ENCODE results near the gene GTPBP2. TPM values are rescaled to one million over a fixed set of nuclear protein-coding genes. Genes with fewer than 3 reads are reported as not detected.

GTPBP2 gene
- total RNA-seq, 1 donor from 2014 or later = 90.9 TPM

DNA sequence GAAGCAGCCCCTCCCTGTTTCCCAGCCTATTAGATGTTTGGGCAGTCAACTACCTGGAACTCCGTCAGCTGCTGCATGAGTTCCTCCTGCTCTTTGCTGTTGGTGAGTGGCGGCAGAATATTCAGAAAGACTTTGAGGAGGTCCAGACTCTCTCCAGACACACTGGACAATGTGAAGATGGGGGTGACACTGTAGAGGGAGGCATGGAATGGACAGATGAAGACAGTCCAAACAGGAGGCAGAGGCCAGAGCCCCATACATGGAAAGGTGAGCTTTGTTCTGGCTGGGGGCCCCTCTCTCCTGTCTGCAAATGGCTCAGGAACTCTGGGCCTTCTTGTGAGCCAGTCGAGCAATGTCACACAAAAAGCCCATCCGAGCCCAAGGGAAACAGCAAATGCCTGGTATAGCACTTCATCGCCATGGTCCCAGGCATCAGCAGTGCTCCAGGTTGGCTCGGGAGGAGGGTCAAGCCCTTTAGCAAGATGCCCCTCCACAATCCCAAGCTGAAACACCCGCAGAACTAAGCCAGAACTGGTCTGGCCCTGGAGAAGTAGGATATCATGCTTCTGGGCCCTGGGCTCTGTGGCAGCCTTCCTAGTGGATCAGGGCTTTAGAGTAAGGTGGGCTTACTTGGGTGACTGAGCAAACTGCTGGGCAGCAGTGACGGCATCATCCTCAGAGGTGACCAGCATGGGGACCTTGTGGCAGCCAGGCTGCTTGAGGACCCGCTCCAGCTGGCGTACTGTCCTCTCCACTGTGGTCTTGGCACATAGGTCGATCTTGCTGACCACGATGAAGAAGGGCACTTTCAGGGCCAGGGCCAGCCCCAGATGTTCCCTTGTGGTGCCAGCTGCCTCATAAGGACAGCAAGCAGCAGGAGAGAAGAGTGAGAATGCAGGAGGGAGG, 4.9 kb downstream of the GTPBP2 start:
- TF ChIP-seq, protein P1, sequence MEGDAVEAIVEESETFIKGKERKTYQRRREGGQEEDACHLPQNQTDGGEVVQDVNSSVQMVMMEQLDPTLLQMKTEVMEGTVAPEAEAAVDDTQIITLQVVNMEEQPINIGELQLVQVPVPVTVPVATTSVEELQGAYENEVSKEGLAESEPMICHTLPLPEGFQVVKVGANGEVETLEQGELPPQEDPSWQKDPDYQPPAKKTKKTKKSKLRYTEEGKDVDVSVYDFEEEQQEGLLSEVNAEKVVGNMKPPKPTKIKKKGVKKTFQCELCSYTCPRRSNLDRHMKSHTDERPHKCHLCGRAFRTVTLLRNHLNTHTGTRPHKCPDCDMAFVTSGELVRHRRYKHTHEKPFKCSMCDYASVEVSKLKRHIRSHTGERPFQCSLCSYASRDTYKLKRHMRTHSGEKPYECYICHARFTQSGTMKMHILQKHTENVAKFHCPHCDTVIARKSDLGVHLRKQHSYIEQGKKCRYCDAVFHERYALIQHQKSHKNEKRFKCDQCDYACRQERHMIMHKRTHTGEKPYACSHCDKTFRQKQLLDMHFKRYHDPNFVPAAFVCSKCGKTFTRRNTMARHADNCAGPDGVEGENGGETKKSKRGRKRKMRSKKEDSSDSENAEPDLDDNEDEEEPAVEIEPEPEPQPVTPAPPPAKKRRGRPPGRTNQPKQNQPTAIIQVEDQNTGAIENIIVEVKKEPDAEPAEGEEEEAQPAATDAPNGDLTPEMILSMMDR (IDR thresholded peaks at IDR 0.05) = no peak
- H3K4me3 ChIP-seq = no peak overlapping the region
- ATAC-seq (no peak), DNase-seq (no peak)
- H3K36me3 ChIP-seq = peaks cover 72% of the 10 kb centered on the region
- peaks cover 33% of the 10 kb centered on the region for H3K4me1 ChIP-seq
- no peaks in the 10 kb centered on the region for H3K27me3 ChIP-seq (ENCODE audit: low read depth)
- no peaks in the 10 kb centered on the region for H3K9me3 ChIP-seq
- H3K27ac ChIP-seq = no peak overlapping the region
- intact Hi-C loops (cut with DNase I) = no loop called here

DNA sequence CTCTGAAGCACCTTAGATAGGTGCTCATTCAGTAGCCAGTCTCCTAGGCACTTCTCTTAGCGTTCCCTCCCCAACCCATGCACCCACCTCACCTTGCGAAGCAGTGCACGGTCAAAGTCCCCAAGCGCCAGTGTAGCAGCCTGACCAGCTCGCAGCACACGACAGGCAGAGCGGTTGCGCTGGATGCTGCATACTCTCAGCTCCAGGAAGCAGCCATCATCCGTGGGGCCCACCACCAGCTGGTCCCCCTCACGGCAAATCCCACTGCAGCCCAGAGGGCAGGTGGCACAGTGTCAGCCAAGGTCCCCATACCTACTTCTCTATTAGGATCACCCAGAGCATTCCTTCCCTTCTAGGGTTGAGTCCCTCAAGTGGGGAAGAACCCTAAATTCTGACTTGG, 6.5 kb downstream of the GTPBP2 start:
- DNase-seq = no peak
- ATAC-seq = no peak
- H3K9me3 ChIP-seq = no peaks in the 10 kb centered on the region

DNA sequence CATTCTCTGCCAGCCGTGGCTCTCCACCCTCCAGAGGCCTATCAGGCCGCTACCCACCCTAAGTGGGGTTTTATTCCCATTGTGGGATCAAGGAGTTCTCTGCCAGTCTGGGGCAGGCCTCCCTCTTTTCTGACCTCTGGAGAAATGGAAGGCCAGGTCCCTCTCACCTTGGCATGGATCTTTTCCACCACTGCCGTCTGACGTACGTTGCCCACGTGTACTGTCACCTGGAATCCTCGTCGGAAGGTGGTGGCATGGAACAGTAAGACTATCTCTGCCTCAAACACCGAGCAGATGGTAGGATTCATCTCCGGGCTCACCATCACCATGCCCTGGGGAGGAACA, 7.3 kb downstream of the GTPBP2 start:
- intact Hi-C loops (cut with DNase I) = no loop called here
- DNase-seq = no peak

More for the DNA sequence above, 6.5 kb downstream of the GTPBP2 start:
- intact Hi-C loops (cut with DNase I) = no loop called here
- Histone ChIP-seq H3K36me3 (peaks cover 79% of the 10 kb centered on the region), H3K4me1 (peaks cover 27% of the 10 kb centered on the region), H3K27ac (no peak overlapping the region), H3K4me3 (no peak overlapping the region), H3K27me3 (ENCODE audit: low read depth) (no peaks in the 10 kb centered on the region)
- TF ChIP-seq, protein P1 (IDR thresholded peaks at IDR 0.05) = no peak

DNA sequence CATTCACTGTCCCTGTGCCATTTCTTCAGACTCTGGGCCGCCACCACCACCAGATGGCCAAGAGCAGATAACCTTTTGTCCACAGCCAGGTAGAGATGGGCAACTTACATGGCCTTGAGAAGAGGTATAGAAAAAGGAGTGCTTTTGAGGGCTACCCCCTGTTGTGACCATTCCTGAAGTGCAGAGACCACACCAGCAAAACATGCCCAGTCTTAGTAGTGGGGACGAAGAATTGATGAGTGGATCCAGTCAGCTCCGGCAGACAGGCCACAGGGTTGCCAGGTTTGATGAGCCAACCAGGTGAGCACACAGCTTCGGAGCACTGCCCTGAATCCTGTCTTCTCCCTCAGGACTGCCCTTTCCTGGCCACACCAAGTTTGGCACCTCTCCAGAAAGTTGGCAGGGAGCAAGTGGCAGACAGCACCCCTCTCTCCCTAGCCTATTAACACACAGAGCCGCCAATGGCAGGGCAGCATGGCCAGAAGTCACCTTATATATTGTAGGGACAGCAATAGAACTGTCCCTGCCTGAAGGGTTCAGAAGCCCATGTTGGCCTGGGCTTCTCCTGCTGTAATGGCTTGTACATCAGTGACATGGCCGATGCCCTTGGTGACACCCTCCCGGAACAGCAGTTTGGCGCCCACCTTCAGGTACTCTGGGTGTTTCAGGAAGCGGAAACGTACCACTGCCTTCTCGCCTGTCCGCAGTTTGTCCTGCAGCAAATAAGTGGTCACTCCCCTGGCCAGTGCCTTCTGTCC, 7.8 kb downstream of the GTPBP2 start:
- TF ChIP-seq, protein P1 (IDR thresholded peaks at IDR 0.05) = no peak
- DNase-seq (no peak), ATAC-seq (no peak)
- no peak overlapping the region for H3K4me3 ChIP-seq
- H3K9me3 ChIP-seq = no peaks in the 10 kb centered on the region
- no peak overlapping the region for H3K27ac ChIP-seq
- H3K36me3 ChIP-seq = peaks cover 85% of the 10 kb centered on the region
- peaks cover 14% of the 10 kb centered on the region for H3K4me1 ChIP-seq
- no peaks in the 10 kb centered on the region for H3K27me3 ChIP-seq (ENCODE audit: low read depth)
- intact Hi-C loops (cut with DNase I) = no loop called here

More for the DNA sequence above, 7.3 kb downstream of the GTPBP2 start:
- ATAC-seq = no peak
- Histone ChIP-seq H3K9me3 (no peaks in the 10 kb centered on the region), H3K36me3 (peaks cover 81% of the 10 kb centered on the region), H3K4me1 (peaks cover 20% of the 10 kb centered on the region), H3K4me3 (no peak overlapping the region), H3K27ac (no peak overlapping the region), H3K27me3 (ENCODE audit: low read depth) (no peaks in the 10 kb centered on the region)
- TF ChIP-seq, protein P1 (IDR thresholded peaks at IDR 0.05) = no peak

DNA sequence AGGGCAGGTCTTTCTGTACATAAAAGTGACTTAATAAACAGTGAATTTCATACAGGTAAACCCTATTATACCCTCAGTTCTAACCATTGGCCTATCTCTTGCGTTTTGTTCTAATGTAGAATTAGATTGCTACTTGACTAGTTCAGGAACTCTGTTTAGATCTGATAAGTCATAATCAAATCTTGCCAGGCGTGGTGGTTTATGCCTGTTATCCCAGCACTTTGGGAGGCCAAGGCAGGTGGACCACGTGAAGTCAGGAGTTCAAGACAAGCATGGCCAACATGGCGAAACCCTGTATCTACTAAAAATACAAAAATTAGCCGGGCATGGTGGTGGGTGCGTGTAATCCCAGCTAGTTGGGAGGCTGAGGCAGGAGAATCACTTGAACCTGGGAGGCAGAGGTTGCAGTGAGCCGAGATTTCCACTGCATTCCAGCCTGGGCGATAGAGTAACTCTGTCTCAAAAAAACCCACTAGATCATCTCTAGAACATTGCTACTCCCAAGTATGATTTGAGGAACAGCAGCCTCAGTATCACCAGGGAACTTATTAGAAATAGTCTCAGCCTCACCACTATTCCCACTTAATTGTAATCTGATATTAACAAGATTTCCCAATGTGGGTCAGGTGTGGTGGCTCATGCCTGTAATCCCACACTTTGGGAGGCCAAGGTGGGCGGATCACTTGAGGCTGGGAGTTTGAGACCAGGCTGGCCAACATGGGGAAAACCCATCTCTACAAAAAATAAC, 12.2 kb downstream of the GTPBP2 start:
- no peaks in the 10 kb centered on the region for H3K9me3 ChIP-seq
- no peak overlapping the region for H3K4me3 ChIP-seq
- TF ChIP-seq, protein P1 (IDR thresholded peaks at IDR 0.05) = no peak
- H3K27me3 ChIP-seq (ENCODE audit: low read depth) = no peaks in the 10 kb centered on the region
- H3K27ac ChIP-seq = no peak overlapping the region
- peaks cover 76% of the 10 kb centered on the region for H3K36me3 ChIP-seq
- intact Hi-C loops (cut with DNase I) = no loop called here
- H3K4me1 ChIP-seq = peaks cover 10% of the 10 kb centered on the region
- ATAC-seq (no peak), DNase-seq (no peak)
